Natural killer cell (primary cell): ENCODE measurements around the gene ACVR1C. TPM values are rescaled to one million over a fixed set of nuclear protein-coding genes. Genes with fewer than 3 reads are reported as not detected.

Experiments used
- ATAC-seq, 3 donors: fragments of 150-1000 bp in 2 of 3; fragments of 200-7000 bp in 1 of 3; cut with Tn5 transposase; 1 replicate in 1 of 3; 2 replicates in 2 of 3; pipeline ENCODE4 v1.10.0; 2021; ENCODE audit warnings: mild to moderate bottlenecking in 2 of 3, moderate library complexity in 2 of 3
- DNase-seq, 2 donors: peaks; one replicate each; pipeline versions ENCODE4 v3.0.0 to v3.0.0-alpha.2; 2013 to 2021; ENCODE audit warnings: mixed read lengths in 1 of 2
- H3K27ac ChIP-seq: one replicate; pipeline ENCODE4 v1.5.1; 2013; ENCODE audit warnings: mild to moderate bottlenecking, low read length
- H3K27me3 ChIP-seq: one replicate; pipeline ENCODE4 v1.6.1; 2013; ENCODE audit warnings: low read length; ENCODE audit not compliant: control insufficient read depth, insufficient read depth
- H3K36me3 ChIP-seq: one replicate; pipeline ENCODE4 v1.6.1; 2013; ENCODE audit warnings: low read length; ENCODE audit not compliant: control insufficient read depth, insufficient read depth
- H3K4me1 ChIP-seq: one replicate; pipeline ENCODE4 v1.6.1; 2013; ENCODE audit warnings: low read length; ENCODE audit not compliant: control insufficient read depth, insufficient read depth
- H3K4me3 ChIP-seq: one replicate; pipeline ENCODE4 v1.5.1; 2013; ENCODE audit warnings: low read length
- H3K9me3 ChIP-seq: one replicate; pipeline ENCODE4 v1.6.1; 2013; ENCODE audit warnings: low read length; ENCODE audit not compliant: control insufficient read depth, insufficient read depth
- H3K27ac Mint-ChIP-seq, 2 donors: one replicate each; pipeline ENCODE4 v1.8.0; 2022; ENCODE audit warnings: mild to moderate bottlenecking in 2 of 2, mixed read lengths in 2 of 2, moderate library complexity in 1 of 2
- H3K27me3 Mint-ChIP-seq, 2 donors: one replicate each; pipeline ENCODE4 v1.8.0; 2022; ENCODE audit warnings: low read depth in 2 of 2, mixed read lengths in 2 of 2
- H3K36me3 Mint-ChIP-seq: one replicate; pipeline ENCODE4 v1.8.0; 2022; ENCODE audit warnings: mixed read lengths
- H3K4me1 Mint-ChIP-seq, 2 donors: one replicate each; pipeline ENCODE4 v1.8.0; 2022; ENCODE audit warnings: mixed read lengths in 2 of 2
- H3K4me3 Mint-ChIP-seq: one replicate; pipeline ENCODE4 v1.8.0; 2022; ENCODE audit warnings: mild to moderate bottlenecking, moderate library complexity, mixed read lengths
- H3K9me3 Mint-ChIP-seq, 2 donors: one replicate each; pipeline ENCODE4 v1.8.0; 2022; ENCODE audit warnings: mixed read lengths in 2 of 2
- whole genome bisulfite sequencing: methylation state at CpG from one replicate; pipeline ENCODE4 v1.1.7; 2013; ENCODE audit warnings: missing lambda C conversion rate; ENCODE audit not compliant: insufficient coverage; 5-methylcytosine and 5-hydroxymethylcytosine counted together
- intact Hi-C: fragments of 100-400 bp; cut with micrococcal nuclease; formaldehyde crosslinking; loops from one replicate; pipeline ENCODE4 v1.14.2; 2022
- total RNA-seq, 4 donors: library from RNA; stranded (reverse); fragments of 120-200 nt in 1 of 4; gene quantifications; one replicate each; pipeline versions ENCODE4 v1.2.3 to v1.2.4, GENCODE V29; 2013 to 2022
- TF ChIP-seq, protein P1 (sequence below): fragments of 200-600 bp; IDR thresholded peaks from one replicate; pipeline ENCODE4 v1.8.0; 2022; ENCODE audit warnings: antibody characterized with exemption

The ACVR1C gene
- total RNA-seq, 3 donors from 2014 or later (not counting 1 experiment from before 2014, with no cell fraction given): 0.05 to 0.45 (median 0.19) TPM

DNA sequence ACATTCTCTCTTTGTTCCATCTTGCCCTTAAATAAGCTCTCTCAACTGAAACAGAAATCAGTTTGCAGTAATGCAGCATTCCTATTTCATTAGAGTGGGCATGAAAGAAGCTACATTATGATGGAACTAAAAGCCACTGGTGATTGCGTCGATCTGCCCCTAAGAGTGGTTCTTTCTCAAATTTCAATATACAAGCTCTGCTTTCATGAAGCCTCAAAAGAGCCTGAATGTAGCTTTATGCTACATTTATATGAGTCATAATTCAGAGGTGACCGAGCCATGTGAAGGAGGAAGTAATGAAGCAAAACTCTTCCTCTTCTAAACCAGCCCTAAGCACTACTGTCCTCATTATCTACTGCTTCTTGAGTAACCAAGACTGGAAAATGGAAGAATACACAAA is 120.0 kb downstream of the ACVR1C start:
- Mint-ChIP-seq H3K27ac (no peak overlapping the region), H3K9me3 (no peaks in the 10 kb centered on the region), H3K4me3 (no peak overlapping the region), H3K36me3 (peaks cover 6% of the 10 kb centered on the region), H3K27me3 (peaks cover 15 to 59% of the 10 kb centered on the region in 2 donors), H3K4me1 (peaks cover 0 to 5% of the 10 kb centered on the region in 2 donors)
- DNase-seq: no peak
- no peaks in the 10 kb centered on the region for H3K4me1 ChIP-seq
- H3K4me3 ChIP-seq: no peak overlapping the region
- TF ChIP-seq, protein P1, sequence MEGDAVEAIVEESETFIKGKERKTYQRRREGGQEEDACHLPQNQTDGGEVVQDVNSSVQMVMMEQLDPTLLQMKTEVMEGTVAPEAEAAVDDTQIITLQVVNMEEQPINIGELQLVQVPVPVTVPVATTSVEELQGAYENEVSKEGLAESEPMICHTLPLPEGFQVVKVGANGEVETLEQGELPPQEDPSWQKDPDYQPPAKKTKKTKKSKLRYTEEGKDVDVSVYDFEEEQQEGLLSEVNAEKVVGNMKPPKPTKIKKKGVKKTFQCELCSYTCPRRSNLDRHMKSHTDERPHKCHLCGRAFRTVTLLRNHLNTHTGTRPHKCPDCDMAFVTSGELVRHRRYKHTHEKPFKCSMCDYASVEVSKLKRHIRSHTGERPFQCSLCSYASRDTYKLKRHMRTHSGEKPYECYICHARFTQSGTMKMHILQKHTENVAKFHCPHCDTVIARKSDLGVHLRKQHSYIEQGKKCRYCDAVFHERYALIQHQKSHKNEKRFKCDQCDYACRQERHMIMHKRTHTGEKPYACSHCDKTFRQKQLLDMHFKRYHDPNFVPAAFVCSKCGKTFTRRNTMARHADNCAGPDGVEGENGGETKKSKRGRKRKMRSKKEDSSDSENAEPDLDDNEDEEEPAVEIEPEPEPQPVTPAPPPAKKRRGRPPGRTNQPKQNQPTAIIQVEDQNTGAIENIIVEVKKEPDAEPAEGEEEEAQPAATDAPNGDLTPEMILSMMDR: no peak
- intact Hi-C loops: no loop called here
- 83% methylated on average over 2 of the region's 3 CpGs for WGBS
- ATAC-seq: no peak
- no peak overlapping the region for H3K27ac ChIP-seq
- H3K27me3 ChIP-seq: peaks cover 2% of the 10 kb centered on the region
- no peaks in the 10 kb centered on the region for H3K9me3 ChIP-seq
- no peaks in the 10 kb centered on the region for H3K36me3 ChIP-seq

DNA sequence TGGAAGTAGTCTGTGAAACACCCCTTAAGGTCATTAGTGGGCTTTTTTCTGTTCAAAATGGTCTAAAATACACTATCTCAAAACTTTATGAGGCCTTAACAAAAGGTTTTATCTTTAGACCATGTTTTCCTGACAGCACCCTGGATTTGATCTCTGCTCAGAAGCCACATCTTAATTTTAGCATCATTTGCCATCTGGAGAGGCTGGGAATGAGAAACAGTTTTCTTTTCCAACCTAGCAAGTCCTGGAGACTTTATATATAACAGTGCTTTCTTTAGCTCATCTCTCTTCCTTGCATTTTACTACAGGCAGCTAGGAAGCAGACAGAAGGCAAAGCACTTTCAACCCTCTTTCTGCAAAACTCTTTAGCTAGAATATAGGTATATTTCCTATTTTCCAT is 122.1 kb downstream of the ACVR1C start:
- intact Hi-C loops: no loop called here

DNA sequence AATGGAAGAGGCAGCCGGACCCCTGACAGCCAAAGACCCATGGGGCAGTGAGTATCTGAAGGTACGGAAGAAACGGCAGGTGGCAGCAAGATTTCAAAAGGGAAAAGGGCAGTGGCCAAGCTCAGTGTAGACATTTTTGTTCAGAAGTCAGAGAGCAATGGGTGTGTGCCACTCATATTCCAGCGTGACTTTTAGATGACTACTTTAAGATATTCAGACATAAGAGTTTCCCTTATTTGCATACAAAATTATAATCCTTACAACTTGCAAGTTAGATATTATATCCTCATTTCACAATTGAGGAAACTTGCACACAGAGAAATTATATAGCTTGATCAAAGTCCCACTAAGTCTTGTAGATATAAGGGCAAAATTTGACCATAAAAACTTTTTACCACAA is 124.0 kb downstream of the ACVR1C start:
- H3K36me3 Mint-ChIP-seq: peaks cover 6% of the 10 kb centered on the region
- 92% methylated on average over 4 of the region's 4 CpGs for WGBS
- intact Hi-C loops: no loop called here
- peaks cover 11 to 20% of the 10 kb centered on the region in 2 donors for H3K4me1 Mint-ChIP-seq
- ATAC-seq (no peak), DNase-seq (no peak)
- Histone ChIP-seq H3K4me3 (no peak overlapping the region), H3K4me1 (no peaks in the 10 kb centered on the region), H3K36me3 (no peaks in the 10 kb centered on the region), H3K27me3 (no peaks in the 10 kb centered on the region), H3K27ac (no peak overlapping the region), H3K9me3 (no peaks in the 10 kb centered on the region)
- no peak overlapping the region for H3K27ac Mint-ChIP-seq
- peaks cover 10 to 27% of the 10 kb centered on the region in 2 donors for H3K27me3 Mint-ChIP-seq
- no peaks in the 10 kb centered on the region for H3K9me3 Mint-ChIP-seq
- H3K4me3 Mint-ChIP-seq: no peak overlapping the region
- TF ChIP-seq, protein P1: no peak

More for the DNA sequence above, 122.1 kb downstream of the ACVR1C start:
- no peaks in the 10 kb centered on the region for H3K36me3 ChIP-seq
- Mint-ChIP-seq H3K27ac (no peak overlapping the region), H3K4me1 (peaks cover 1 to 8% of the 10 kb centered on the region in 2 donors), H3K9me3 (no peaks in the 10 kb centered on the region), H3K36me3 (peaks cover 6% of the 10 kb centered on the region), H3K27me3 (peaks cover 15 to 43% of the 10 kb centered on the region in 2 donors), H3K4me3 (no peak overlapping the region)
- no peaks in the 10 kb centered on the region for H3K9me3 ChIP-seq
- DNase-seq (no peak), ATAC-seq (no peak)
- H3K4me1 ChIP-seq: no peaks in the 10 kb centered on the region
- H3K4me3 ChIP-seq: no peak overlapping the region
- H3K27ac ChIP-seq: no peak overlapping the region
- H3K27me3 ChIP-seq: peaks cover 2% of the 10 kb centered on the region
- TF ChIP-seq, protein P1: no peak

DNA sequence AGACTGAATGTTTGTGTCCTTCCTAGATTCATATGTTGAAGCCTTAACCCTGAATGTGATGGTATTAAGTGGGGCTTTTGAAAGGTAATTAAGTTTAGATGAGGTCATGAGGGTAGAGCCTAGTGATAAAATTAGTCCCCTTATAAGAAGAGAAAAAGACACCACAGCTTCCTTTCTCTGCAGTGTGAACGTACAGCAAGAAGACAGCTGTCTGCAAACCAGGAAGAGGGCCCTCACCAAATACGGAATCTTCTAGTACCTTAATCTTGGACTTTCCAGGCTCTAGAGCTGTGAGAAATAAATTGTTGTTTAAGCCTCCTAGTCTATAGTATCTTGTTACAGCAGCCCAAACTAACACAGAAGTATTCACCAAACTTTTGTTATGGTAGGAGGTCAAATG is 127.6 kb downstream of the ACVR1C start:
- Mint-ChIP-seq H3K4me1 (peaks cover 11 to 15% of the 10 kb centered on the region in 2 donors), H3K36me3 (peaks cover 2% of the 10 kb centered on the region), H3K4me3 (no peak overlapping the region), H3K27me3 (peaks cover 0 to 10% of the 10 kb centered on the region in 2 donors), H3K27ac (peak overlapping the region; percentile 51), H3K9me3 (no peaks in the 10 kb centered on the region)
- TF ChIP-seq, protein P1: no peak
- no CpG with 5 or more reads among the region's 2 CpGs for WGBS
- no peaks in the 10 kb centered on the region for H3K4me1 ChIP-seq
- intact Hi-C loops: no loop called here
- no peaks in the 10 kb centered on the region for H3K27me3 ChIP-seq
- no peak for DNase-seq
- H3K4me3 ChIP-seq: no peak overlapping the region
- no peaks in the 10 kb centered on the region for H3K9me3 ChIP-seq
- H3K36me3 ChIP-seq: no peaks in the 10 kb centered on the region
- no peak overlapping the region for H3K27ac ChIP-seq
- peak; percentile 49 to 80 (median 76) for ATAC-seq
